ENCODE measurements around the gene PRDM11. TPM values are rescaled to one million over a fixed set of nuclear protein-coding genes. Genes with fewer than 3 reads are reported as not detected.

PRDM11 gene
- total RNA-seq, 1 experiment from 2014 or later = 27.4 TPM

DNA sequence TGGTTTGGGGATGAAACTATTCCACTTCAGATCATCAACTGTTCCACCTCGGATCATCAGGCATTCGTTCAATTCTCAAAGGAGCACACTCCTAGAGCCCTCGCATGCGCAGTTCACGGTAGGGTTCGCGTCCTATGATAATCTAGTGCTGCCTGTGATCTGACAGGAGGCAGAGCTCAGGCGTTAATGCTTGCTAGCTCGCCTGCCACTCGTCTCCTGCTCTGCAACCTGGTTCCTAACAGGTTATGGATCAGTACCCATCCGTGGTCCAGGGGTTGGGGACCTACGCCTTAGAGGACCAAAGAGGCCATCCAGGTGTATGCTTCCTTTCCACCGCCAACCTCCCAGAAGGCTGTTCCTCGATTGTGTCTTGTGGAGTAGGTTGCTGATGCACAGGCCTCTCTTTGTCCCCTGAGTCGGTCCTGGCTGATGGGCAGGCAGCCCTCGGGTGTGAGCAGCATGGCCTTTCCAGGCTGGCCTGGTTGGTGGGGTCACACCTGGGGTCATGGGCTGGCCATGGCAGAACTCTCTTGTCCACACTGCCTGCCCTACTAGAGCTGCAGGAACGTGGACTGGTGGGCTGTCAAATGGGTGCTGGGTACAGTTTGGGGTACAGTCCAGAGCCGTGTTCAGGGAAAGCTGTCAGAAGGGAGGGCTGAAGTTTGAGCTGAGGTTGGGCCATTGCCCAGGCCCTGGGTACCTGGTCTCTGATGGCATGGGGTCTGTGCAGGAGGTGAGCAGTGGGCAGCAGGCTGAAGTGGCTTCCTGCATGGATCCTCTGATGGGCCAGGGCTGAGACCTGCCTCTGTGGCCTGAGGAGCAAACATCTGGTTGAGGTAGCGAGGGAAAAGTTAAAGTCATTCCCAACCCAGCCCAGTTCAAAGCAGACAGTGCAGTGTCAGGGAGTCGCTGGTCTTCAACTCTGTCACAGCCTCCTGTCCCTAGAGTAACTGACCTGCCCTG lies 11.1 kb downstream of the PRDM11 start:
- Histone ChIP-seq H3K27ac (ENCODE audit: low read length) (no peak overlapping the region), H3K36me3 (ENCODE audit: control insufficient read depth, insufficient read depth, low read length) (no peaks in the 10 kb centered on the region), H3K4me1 (ENCODE audit: control insufficient read depth, insufficient read depth, low read length) (peaks cover 3% of the 10 kb centered on the region; the same call in 1 of the 2 replicates), H3K27me3 (ENCODE audit: control insufficient read depth, insufficient read depth, low read length) (no peaks in the 10 kb centered on the region), H3K4me3 (ENCODE audit: low read depth in 2 of 2, low read length in 2 of 2) (no peak overlapping the region), H3K9me3 (ENCODE audit: control insufficient read depth, insufficient read depth, low read depth, low read length) (no peaks in the 10 kb centered on the region)
- intact Hi-C loops (cut with micrococcal nuclease; ENCODE audit: unreplicated experiment) = no loop called here
- TF ChIP-seq POLR2AphosphoS5 (IDR thresholded peaks at IDR 0.05; ENCODE audit: low read depth, low read length) (no peak), SIN3A (IDR thresholded peaks at IDR 0.05; ENCODE audit: borderline replicate concordance, insufficient read depth, low read depth, low read length) (no peak), TCF7L2 (IDR thresholded peaks at IDR 0.05; ENCODE audit: low read depth, low read length) (no peak)
- TF ChIP-seq, protein P1, sequence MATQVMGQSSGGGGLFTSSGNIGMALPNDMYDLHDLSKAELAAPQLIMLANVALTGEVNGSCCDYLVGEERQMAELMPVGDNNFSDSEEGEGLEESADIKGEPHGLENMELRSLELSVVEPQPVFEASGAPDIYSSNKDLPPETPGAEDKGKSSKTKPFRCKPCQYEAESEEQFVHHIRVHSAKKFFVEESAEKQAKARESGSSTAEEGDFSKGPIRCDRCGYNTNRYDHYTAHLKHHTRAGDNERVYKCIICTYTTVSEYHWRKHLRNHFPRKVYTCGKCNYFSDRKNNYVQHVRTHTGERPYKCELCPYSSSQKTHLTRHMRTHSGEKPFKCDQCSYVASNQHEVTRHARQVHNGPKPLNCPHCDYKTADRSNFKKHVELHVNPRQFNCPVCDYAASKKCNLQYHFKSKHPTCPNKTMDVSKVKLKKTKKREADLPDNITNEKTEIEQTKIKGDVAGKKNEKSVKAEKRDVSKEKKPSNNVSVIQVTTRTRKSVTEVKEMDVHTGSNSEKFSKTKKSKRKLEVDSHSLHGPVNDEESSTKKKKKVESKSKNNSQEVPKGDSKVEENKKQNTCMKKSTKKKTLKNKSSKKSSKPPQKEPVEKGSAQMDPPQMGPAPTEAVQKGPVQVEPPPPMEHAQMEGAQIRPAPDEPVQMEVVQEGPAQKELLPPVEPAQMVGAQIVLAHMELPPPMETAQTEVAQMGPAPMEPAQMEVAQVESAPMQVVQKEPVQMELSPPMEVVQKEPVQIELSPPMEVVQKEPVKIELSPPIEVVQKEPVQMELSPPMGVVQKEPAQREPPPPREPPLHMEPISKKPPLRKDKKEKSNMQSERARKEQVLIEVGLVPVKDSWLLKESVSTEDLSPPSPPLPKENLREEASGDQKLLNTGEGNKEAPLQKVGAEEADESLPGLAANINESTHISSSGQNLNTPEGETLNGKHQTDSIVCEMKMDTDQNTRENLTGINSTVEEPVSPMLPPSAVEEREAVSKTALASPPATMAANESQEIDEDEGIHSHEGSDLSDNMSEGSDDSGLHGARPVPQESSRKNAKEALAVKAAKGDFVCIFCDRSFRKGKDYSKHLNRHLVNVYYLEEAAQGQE (IDR thresholded peaks at IDR 0.05; ENCODE audit: insufficient read depth in 1 of 2, low read depth in 2 of 2, low read length in 1 of 2) = no peak
- TF ChIP-seq, protein P2, sequence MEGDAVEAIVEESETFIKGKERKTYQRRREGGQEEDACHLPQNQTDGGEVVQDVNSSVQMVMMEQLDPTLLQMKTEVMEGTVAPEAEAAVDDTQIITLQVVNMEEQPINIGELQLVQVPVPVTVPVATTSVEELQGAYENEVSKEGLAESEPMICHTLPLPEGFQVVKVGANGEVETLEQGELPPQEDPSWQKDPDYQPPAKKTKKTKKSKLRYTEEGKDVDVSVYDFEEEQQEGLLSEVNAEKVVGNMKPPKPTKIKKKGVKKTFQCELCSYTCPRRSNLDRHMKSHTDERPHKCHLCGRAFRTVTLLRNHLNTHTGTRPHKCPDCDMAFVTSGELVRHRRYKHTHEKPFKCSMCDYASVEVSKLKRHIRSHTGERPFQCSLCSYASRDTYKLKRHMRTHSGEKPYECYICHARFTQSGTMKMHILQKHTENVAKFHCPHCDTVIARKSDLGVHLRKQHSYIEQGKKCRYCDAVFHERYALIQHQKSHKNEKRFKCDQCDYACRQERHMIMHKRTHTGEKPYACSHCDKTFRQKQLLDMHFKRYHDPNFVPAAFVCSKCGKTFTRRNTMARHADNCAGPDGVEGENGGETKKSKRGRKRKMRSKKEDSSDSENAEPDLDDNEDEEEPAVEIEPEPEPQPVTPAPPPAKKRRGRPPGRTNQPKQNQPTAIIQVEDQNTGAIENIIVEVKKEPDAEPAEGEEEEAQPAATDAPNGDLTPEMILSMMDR (IDR thresholded peaks at IDR 0.05) = no peak
- DNase-seq (ENCODE audit: low read depth, low spot score) (no peak), ATAC-seq (no peak)
- CTCF ChIA-PET = no interaction called here
- POLR2A ChIA-PET = no interaction called here
- in situ Hi-C loops (cut with HindIII; ENCODE audit: low pct_unique_long_range_greater_than_20kb, low sequenced_read_pairs) = no loop called here
- no TSS peak for BruUV-seq (replicated peaks)

DNA sequence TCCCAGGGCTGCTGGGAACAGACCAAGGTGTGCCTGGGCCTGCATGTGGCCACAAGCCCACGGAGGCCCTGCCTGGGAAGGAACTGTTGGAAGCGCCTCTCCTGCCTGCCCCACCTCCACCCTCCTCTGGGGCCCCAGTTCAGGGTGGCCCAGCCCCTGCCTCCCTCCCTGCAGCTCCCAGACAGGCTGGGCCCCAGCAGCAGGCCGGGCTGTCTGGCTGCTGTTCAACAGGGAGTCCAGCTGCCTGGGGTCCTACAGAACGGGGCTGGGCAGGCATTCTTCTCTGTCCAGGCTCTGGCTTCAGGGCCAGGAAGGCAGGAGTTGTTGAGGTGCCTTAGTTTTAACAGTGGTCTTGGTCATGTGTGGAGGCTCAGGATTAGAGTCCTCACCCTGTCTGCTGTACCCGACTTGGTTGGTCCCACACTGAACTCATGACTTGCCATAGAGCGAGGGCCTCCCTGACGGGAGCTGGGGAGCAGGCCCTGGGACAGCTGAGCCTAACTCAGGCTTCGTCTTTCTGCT lies 11.8 kb downstream of the PRDM11 start:
- intact Hi-C loops (cut with micrococcal nuclease; ENCODE audit: unreplicated experiment) = no loop called here
- Histone ChIP-seq H3K4me1 (ENCODE audit: control insufficient read depth, insufficient read depth, low read length) (peaks cover 3% of the 10 kb centered on the region; the same call in 1 of the 2 replicates), H3K27me3 (ENCODE audit: control insufficient read depth, insufficient read depth, low read length) (no peaks in the 10 kb centered on the region), H3K4me3 (ENCODE audit: low read depth in 2 of 2, low read length in 2 of 2) (no peak overlapping the region), H3K9me3 (ENCODE audit: control insufficient read depth, insufficient read depth, low read depth, low read length) (no peaks in the 10 kb centered on the region), H3K27ac (ENCODE audit: low read length) (no peak overlapping the region), H3K36me3 (ENCODE audit: control insufficient read depth, insufficient read depth, low read length) (no peaks in the 10 kb centered on the region)
- ChIA-PET POLR2A (no interaction called here), CTCF (no interaction called here)
- in situ Hi-C loops (cut with HindIII; ENCODE audit: low pct_unique_long_range_greater_than_20kb, low sequenced_read_pairs) = no loop called here
- ATAC-seq = no peak
- no peak for DNase-seq (ENCODE audit: low read depth, low spot score)
- TF ChIP-seq, protein P2 (IDR thresholded peaks at IDR 0.05) = no peak
- TF ChIP-seq, protein P1 (IDR thresholded peaks at IDR 0.05; ENCODE audit: insufficient read depth in 1 of 2, low read depth in 2 of 2, low read length in 1 of 2) = no peak
- TF ChIP-seq SIN3A (IDR thresholded peaks at IDR 0.05; ENCODE audit: borderline replicate concordance, insufficient read depth, low read depth, low read length) (no peak), TCF7L2 (IDR thresholded peaks at IDR 0.05; ENCODE audit: low read depth, low read length) (no peak), POLR2AphosphoS5 (IDR thresholded peaks at IDR 0.05; ENCODE audit: low read depth, low read length) (no peak)
- no TSS peak for BruUV-seq (replicated peaks)
